ENCODE data around the gene CEP78.

The CEP78 gene

GRCh38 chr9:78320030-78320693 lies 84.3 kb downstream of the CEP78 start:
- Histone ChIP-seq H3K18ac (ENCODE audit: low read length) (no peak overlapping the region), H3K4me3 (ENCODE audit: low read length) (no peak overlapping the region), H2BK15ac (replicated peaks; ENCODE audit: low read depth) (no peak overlapping the region), H3K4me1 (ENCODE audit: control insufficient read depth, low read depth, low read length) (no peaks in the 10 kb centered on the region), H2AK5ac (ENCODE audit: low read length) (no peak overlapping the region), H4K5ac (ENCODE audit: low read length) (no peak overlapping the region), H3K27me3 (ENCODE audit: insufficient read depth, low read length, poor library complexity) (no peaks in the 10 kb centered on the region), H3K56ac (ENCODE audit: low read length) (no peak overlapping the region), H3K79me2 (ENCODE audit: control insufficient read depth, insufficient read depth, low read length) (peaks cover 11% of the 10 kb centered on the region), H3K4ac (ENCODE audit: low read depth, low read length) (no peak overlapping the region), H3K9ac (ENCODE audit: low read length) (no peak overlapping the region), H2BK5ac (ENCODE audit: low read length) (no peak overlapping the region), H3K36me3 (ENCODE audit: control insufficient read depth, insufficient read depth, low read length) (peaks cover 40% of the 10 kb centered on the region), H3K23ac (ENCODE audit: low read length) (no peak overlapping the region), H4K8ac (ENCODE audit: low read depth, low read length) (no peak overlapping the region), H3K27ac (ENCODE audit: low read depth, low read length) (no peak overlapping the region), H3K79me1 (ENCODE audit: low read length) (peaks cover 27% of the 10 kb centered on the region), H2BK120ac (ENCODE audit: low read depth, low read length) (no peak overlapping the region), H3K4me2 (ENCODE audit: low read length) (no peak overlapping the region)
- WGBS (ENCODE audit: extremely low coverage, insufficient coverage, low lambda C conversion rate): no CpG with 5 or more reads among the region's 4 CpGs
- DNase-seq: no peak

GRCh38 chr9:78320875-78321496 lies 85.1 kb downstream of the CEP78 start:
- Histone ChIP-seq H3K36me3 (ENCODE audit: control insufficient read depth, insufficient read depth, low read length) (peaks cover 40% of the 10 kb centered on the region), H3K79me2 (ENCODE audit: control insufficient read depth, insufficient read depth, low read length) (peaks cover 11% of the 10 kb centered on the region), H2AK5ac (ENCODE audit: low read length) (no peak overlapping the region), H3K27me3 (ENCODE audit: insufficient read depth, low read length, poor library complexity) (no peaks in the 10 kb centered on the region), H3K27ac (ENCODE audit: low read depth, low read length) (no peak overlapping the region), H3K4ac (ENCODE audit: low read depth, low read length) (no peak overlapping the region), H3K79me1 (ENCODE audit: low read length) (peaks cover 25% of the 10 kb centered on the region), H4K8ac (ENCODE audit: low read depth, low read length) (no peak overlapping the region), H2BK5ac (ENCODE audit: low read length) (no peak overlapping the region), H3K18ac (ENCODE audit: low read length) (no peak overlapping the region), H3K4me2 (ENCODE audit: low read length) (no peak overlapping the region), H2BK15ac (replicated peaks; ENCODE audit: low read depth) (no peak overlapping the region), H3K4me3 (ENCODE audit: low read length) (no peak overlapping the region), H3K23ac (ENCODE audit: low read length) (no peak overlapping the region), H3K9ac (ENCODE audit: low read length) (no peak overlapping the region), H2BK120ac (ENCODE audit: low read depth, low read length) (no peak overlapping the region), H3K4me1 (ENCODE audit: control insufficient read depth, low read depth, low read length) (no peaks in the 10 kb centered on the region), H4K5ac (ENCODE audit: low read length) (no peak overlapping the region), H3K56ac (ENCODE audit: low read length) (no peak overlapping the region)
- WGBS (ENCODE audit: extremely low coverage, insufficient coverage, low lambda C conversion rate): no CpG with 5 or more reads among the region's 4 CpGs
- no peak for DNase-seq

- peaks cover 23% of the 10 kb centered on the region for H3K79me1 ChIP-seq (ENCODE audit: low read length)
- WGBS (ENCODE audit: extremely low coverage, insufficient coverage, low lambda C conversion rate): no CpG with 5 or more reads among the region's 7 CpGs
- H2AK5ac ChIP-seq (ENCODE audit: low read length): no peak overlapping the region
- H3K4ac ChIP-seq (ENCODE audit: low read depth, low read length): no peak overlapping the region
- no peak overlapping the region for H4K5ac ChIP-seq (ENCODE audit: low read length)
- H3K4me2 ChIP-seq (ENCODE audit: low read length): no peak overlapping the region
- no peak for DNase-seq
- H3K56ac ChIP-seq (ENCODE audit: low read length): no peak overlapping the region
- H3K79me2 ChIP-seq (ENCODE audit: control insufficient read depth, insufficient read depth, low read length): peaks cover 8% of the 10 kb centered on the region
- H3K27ac ChIP-seq (ENCODE audit: low read depth, low read length): no peak overlapping the region
- no peak overlapping the region for H2BK5ac ChIP-seq (ENCODE audit: low read length)
- H4K8ac ChIP-seq (ENCODE audit: low read depth, low read length): no peak overlapping the region
- peaks cover 35% of the 10 kb centered on the region for H3K36me3 ChIP-seq (ENCODE audit: control insufficient read depth, insufficient read depth, low read length)
- no peak overlapping the region for H3K18ac ChIP-seq (ENCODE audit: low read length)
- no peak overlapping the region for H2BK15ac ChIP-seq (replicated peaks; ENCODE audit: low read depth)
- no peak overlapping the region for H2BK120ac ChIP-seq (ENCODE audit: low read depth, low read length)
- H3K27me3 ChIP-seq (ENCODE audit: insufficient read depth, low read length, poor library complexity): no peaks in the 10 kb centered on the region
- no peak overlapping the region for H3K9ac ChIP-seq (ENCODE audit: low read length)
- H3K23ac ChIP-seq (ENCODE audit: low read length): no peak overlapping the region
- H3K4me1 ChIP-seq (ENCODE audit: control insufficient read depth, low read depth, low read length): no peaks in the 10 kb centered on the region
- no peak overlapping the region for H3K4me3 ChIP-seq (ENCODE audit: low read length)
Measured at GRCh38 chr9:78321505-78321904, 85.6 kb downstream of the CEP78 start.

DNA sequence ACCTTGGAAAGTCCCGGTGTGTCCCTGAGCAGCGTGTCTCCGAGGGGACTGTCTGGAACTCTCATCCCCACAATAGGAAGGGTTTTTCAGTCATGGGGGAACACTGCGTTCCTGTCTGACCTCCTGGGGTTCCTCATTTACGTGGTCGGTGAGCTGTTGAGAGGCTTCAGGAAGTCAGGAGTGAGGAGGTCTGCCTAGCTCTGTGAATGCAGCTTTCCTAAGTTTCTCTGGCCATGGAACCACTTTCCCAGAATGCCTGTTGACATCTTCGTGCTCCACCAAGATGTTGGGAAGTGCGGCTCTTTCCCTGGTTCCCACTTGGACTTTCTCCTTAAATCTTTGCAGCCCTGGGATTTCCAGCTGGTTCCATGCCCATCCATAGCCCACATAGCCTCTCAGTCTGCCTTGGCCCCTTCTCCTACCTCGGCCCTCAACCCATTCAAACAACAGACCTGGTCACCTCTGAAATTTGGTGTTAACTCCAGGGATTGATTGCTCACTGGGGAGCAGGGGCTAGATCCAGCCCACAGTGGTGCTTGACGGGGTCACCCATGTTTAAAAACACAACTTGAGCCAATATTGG lies 88.3 kb downstream of the CEP78 start:
- Histone ChIP-seq H3K79me2 (ENCODE audit: control insufficient read depth, insufficient read depth, low read length) (peaks cover 8% of the 10 kb centered on the region), H3K18ac (ENCODE audit: low read length) (no peak overlapping the region), H3K27ac (ENCODE audit: low read depth, low read length) (no peak overlapping the region), H3K27me3 (ENCODE audit: insufficient read depth, low read length, poor library complexity) (no peaks in the 10 kb centered on the region), H2BK5ac (ENCODE audit: low read length) (no peak overlapping the region), H3K56ac (ENCODE audit: low read length) (no peak overlapping the region), H3K4me1 (ENCODE audit: control insufficient read depth, low read depth, low read length) (no peaks in the 10 kb centered on the region), H2AK5ac (ENCODE audit: low read length) (no peak overlapping the region), H3K23ac (ENCODE audit: low read length) (no peak overlapping the region), H4K5ac (ENCODE audit: low read length) (no peak overlapping the region), H3K79me1 (ENCODE audit: low read length) (peaks cover 23% of the 10 kb centered on the region), H3K9ac (ENCODE audit: low read length) (no peak overlapping the region), H2BK120ac (ENCODE audit: low read depth, low read length) (no peak overlapping the region), H3K4ac (ENCODE audit: low read depth, low read length) (no peak overlapping the region), H3K36me3 (ENCODE audit: control insufficient read depth, insufficient read depth, low read length) (peaks cover 33% of the 10 kb centered on the region), H3K4me3 (ENCODE audit: low read length) (no peak overlapping the region), H2BK15ac (replicated peaks; ENCODE audit: low read depth) (no peak overlapping the region), H3K4me2 (ENCODE audit: low read length) (no peak overlapping the region), H4K8ac (ENCODE audit: low read depth, low read length) (no peak overlapping the region)
- WGBS (ENCODE audit: extremely low coverage, insufficient coverage, low lambda C conversion rate): no CpG with 5 or more reads among the region's 10 CpGs
- DNase-seq: no peak

- no peak overlapping the region for H2AK5ac ChIP-seq (ENCODE audit: low read length)
- no peak overlapping the region for H2BK15ac ChIP-seq (replicated peaks; ENCODE audit: low read depth)
- DNase-seq: no peak
- no CpG with 5 or more reads among the region's 8 CpGs for WGBS (ENCODE audit: extremely low coverage, insufficient coverage, low lambda C conversion rate)
- peaks cover 30% of the 10 kb centered on the region for H3K36me3 ChIP-seq (ENCODE audit: control insufficient read depth, insufficient read depth, low read length)
- no peak overlapping the region for H4K5ac ChIP-seq (ENCODE audit: low read length)
- no peak overlapping the region for H3K4me3 ChIP-seq (ENCODE audit: low read length)
- H3K4me2 ChIP-seq (ENCODE audit: low read length): no peak overlapping the region
- H3K27ac ChIP-seq (ENCODE audit: low read depth, low read length): no peak overlapping the region
- no peak overlapping the region for H2BK120ac ChIP-seq (ENCODE audit: low read depth, low read length)
- no peak overlapping the region for H3K4ac ChIP-seq (ENCODE audit: low read depth, low read length)
- no peak overlapping the region for H3K56ac ChIP-seq (ENCODE audit: low read length)
- H3K27me3 ChIP-seq (ENCODE audit: insufficient read depth, low read length, poor library complexity): no peaks in the 10 kb centered on the region
- no peaks in the 10 kb centered on the region for H3K4me1 ChIP-seq (ENCODE audit: control insufficient read depth, low read depth, low read length)
- no peak overlapping the region for H3K23ac ChIP-seq (ENCODE audit: low read length)
- peaks cover 18% of the 10 kb centered on the region for H3K79me1 ChIP-seq (ENCODE audit: low read length)
- no peak overlapping the region for H3K9ac ChIP-seq (ENCODE audit: low read length)
- H2BK5ac ChIP-seq (ENCODE audit: low read length): no peak overlapping the region
- H3K18ac ChIP-seq (ENCODE audit: low read length): no peak overlapping the region
- no peak overlapping the region for H4K8ac ChIP-seq (ENCODE audit: low read depth, low read length)
- H3K79me2 ChIP-seq (ENCODE audit: control insufficient read depth, insufficient read depth, low read length): peaks cover 8% of the 10 kb centered on the region
Measured at GRCh38 chr9:78324682-78325081, 88.8 kb downstream of the CEP78 start.
